ENCODE data around the gene BBS9.

- TF ChIP-seq CTCF (conservative IDR thresholded peaks at IDR 0.05; ENCODE audit: low read depth, low read length) (no peak), EZH2 (IDR thresholded peaks at IDR 0.05; ENCODE audit: low read length, unreplicated experiment) (no peak)
Measured at GRCh38 chr7:33193308-33193864, 64.0 kb downstream of the BBS9 start.
